GM23338 (cell line): ENCODE measurements around the gene PPP6R1. TPM values are rescaled to one million over a fixed set of nuclear protein-coding genes. Genes with fewer than 3 reads are reported as not detected.

ENCODE experiments used
- ATAC-seq: fragments of 200-7000 bp; cut with Tn5 transposase; 3 replicates; pipeline ENCODE4 v1.9.1; 2020
- DNase-seq: peaks from one replicate; pipeline ENCODE4 v3.0.0-alpha.2; 2015; ENCODE audit warnings: low spot score
- H2AFZ ChIP-seq: fragments of 200-600 bp; sonication (generic); 2 replicates; pipeline ENCODE4 v1.8.0; 2016; ENCODE audit warnings: antibody characterized with exemption, mild to moderate bottlenecking, moderate library complexity
- H3F3A ChIP-seq: fragments of 200-600 bp; sonication (generic); replicated peaks from 2 replicates; pipeline ENCODE4 v1.8.0; 2017; ENCODE audit warnings: antibody characterized with exemption, mixed run types, low read depth
- H3K27ac ChIP-seq: fragments of 200-600 bp; sonication (generic); 2 replicates; pipeline ENCODE4 v1.6.1; 2016; ENCODE audit warnings: low read depth
- H3K27me3 ChIP-seq: fragments of 200-600 bp; sonication (generic); 2 replicates; pipeline ENCODE4 v1.8.0; 2016; ENCODE audit warnings: mild to moderate bottlenecking, mixed run types, moderate library complexity; ENCODE audit not compliant: insufficient read depth
- H3K36me3 ChIP-seq: fragments of 200-600 bp; sonication (generic); 2 replicates; pipeline ENCODE4 v1.8.0; 2016; ENCODE audit warnings: mild to moderate bottlenecking; ENCODE audit not compliant: insufficient read depth
- H3K4me1 ChIP-seq: fragments of 200-600 bp; sonication (generic); 2 replicates; pipeline ENCODE4 v1.8.0; 2016; ENCODE audit warnings: mild to moderate bottlenecking, moderate library complexity; ENCODE audit not compliant: insufficient read depth
- H3K4me2 ChIP-seq: fragments of 200-600 bp; sonication (generic); 2 replicates; pipeline ENCODE4 v1.7.1; 2017; ENCODE audit warnings: mixed run types
- H3K4me3 ChIP-seq: fragments of 200-600 bp; sonication (generic); 2 replicates; pipeline ENCODE4 v1.6.1; 2016; ENCODE audit warnings: mixed run types
- H3K79me2 ChIP-seq: fragments of 200-600 bp; sonication (generic); replicated peaks from 2 replicates; pipeline ENCODE4 v1.8.0; 2017; ENCODE audit warnings: mild to moderate bottlenecking; ENCODE audit not compliant: insufficient read depth
- H3K9me2 ChIP-seq: fragments of 200-600 bp; sonication (generic); 2 replicates; pipeline ENCODE4 v1.8.0; 2017; ENCODE audit not compliant: insufficient read depth
- H4K20me1 ChIP-seq: fragments of 200-600 bp; sonication (generic); replicated peaks from 2 replicates; pipeline ENCODE4 v1.8.0; 2017; ENCODE audit warnings: mild to moderate bottlenecking; ENCODE audit not compliant: insufficient read depth
- H3K27ac Mint-ChIP-seq: 2 replicates; pipeline ENCODE4 v1.8.0; 2020; ENCODE audit warnings: inconsistent platforms, mild to moderate bottlenecking, moderate library complexity, mixed read lengths
- H3K27me3 Mint-ChIP-seq: 3 replicates; pipeline ENCODE4 v1.8.0; 2022; ENCODE audit warnings: low read depth, mild to moderate bottlenecking, moderate library complexity, mixed read lengths, inconsistent platforms; ENCODE audit not compliant: insufficient read depth, poor library complexity
- H3K36me3 Mint-ChIP-seq: 3 replicates; pipeline ENCODE4 v1.8.0; 2021; ENCODE audit warnings: low read depth, mild to moderate bottlenecking, inconsistent platforms, moderate library complexity, mixed read lengths
- H3K4me1 Mint-ChIP-seq: 3 replicates; pipeline ENCODE4 v1.8.0; 2020; ENCODE audit warnings: mild to moderate bottlenecking, inconsistent platforms, mixed read lengths
- H3K4me3 Mint-ChIP-seq: 3 replicates; pipeline ENCODE4 v1.8.0; 2021; ENCODE audit warnings: moderate library complexity, mild to moderate bottlenecking, inconsistent platforms, mixed read lengths
- H3K9me3 Mint-ChIP-seq: 3 replicates; pipeline ENCODE4 v1.8.0; 2020; ENCODE audit warnings: moderate library complexity, mild to moderate bottlenecking, inconsistent platforms, mixed read lengths
- CREB1 ChIP-seq: fragments of 250-450 bp; sonication (Bioruptor Pico); IDR thresholded peaks from 2 replicates; pipeline ENCODE4 v1.5.0; 2020; ENCODE audit warnings: low read depth, mild to moderate bottlenecking, moderate library complexity
- ETS1 ChIP-seq: IDR thresholded peaks from 2 replicates; pipeline ENCODE4 v1.6.1; 2016; ENCODE audit warnings: antibody characterized with exemption
- EZH2phosphoT487 ChIP-seq: fragments of 200-600 bp; sonication (generic); IDR thresholded peaks from one replicate; pipeline ENCODE4 v1.8.1; 2018; ENCODE audit warnings: antibody characterized with exemption; ENCODE audit not compliant: unreplicated experiment
- NANOG ChIP-seq: IDR thresholded peaks from 2 replicates; pipeline ENCODE4 v1.6.1; 2016; ENCODE audit warnings: antibody characterized with exemption, borderline replicate concordance
- POLR2AphosphoS5 ChIP-seq: IDR thresholded peaks from 2 replicates; pipeline ENCODE4 v1.6.1; 2016; ENCODE audit warnings: antibody characterized with exemption, low read depth
- REST ChIP-seq: IDR thresholded peaks from one replicate; pipeline ENCODE4 v1.6.1; 2018; ENCODE audit warnings: antibody characterized with exemption; ENCODE audit not compliant: unreplicated experiment
- ZNF331 ChIP-seq: fragments of 250-450 bp; sonication (Bioruptor Pico); IDR thresholded peaks from 2 replicates; pipeline ENCODE4 v1.5.0; 2020; ENCODE audit warnings: low read depth, mild to moderate bottlenecking, moderate library complexity
- ZNF462 ChIP-seq: fragments of 250-450 bp; sonication (Bioruptor Pico); IDR thresholded peaks from 2 replicates; pipeline ENCODE4 v1.5.0; 2020; ENCODE audit warnings: mild to moderate bottlenecking, moderate library complexity
- polyA plus RNA-seq: library from polyadenylated mRNA; unstranded; fragments of >200 nt; fragmentation: Nextera tagmentation; extraction: Ambion mirVana; gene quantifications from 2 replicates; pipeline ENCODE4 v1.2.1, GENCODE V29; 2016
- total RNA-seq: library from RNA; depleted of rRNA; stranded (reverse); fragments of >200 nt; shearing (Covaris generic); gene quantifications from 2 replicates; pipeline ENCODE4 v1.2.3, GENCODE V29; 2014

The PPP6R1 gene
- total and polyA plus RNA-seq, 2 experiments from 2014 or later: 22.2 to 70.8 TPM

GRCh38 chr19:55188625-55189024 is 70.2 kb downstream of the PPP6R1 start:
- Mint-ChIP-seq H3K4me1 (no peaks in the 10 kb centered on the region), H3K9me3 (no peaks in the 10 kb centered on the region), H3K27ac (no peak overlapping the region), H3K27me3 (peaks cover 11% of the 10 kb centered on the region), H3K36me3 (no peaks in the 10 kb centered on the region), H3K4me3 (no peak overlapping the region)
- Histone ChIP-seq H3K27me3 (no peaks in the 10 kb centered on the region), H3K9me2 (no peaks in the 10 kb centered on the region), H3K4me1 (no peaks in the 10 kb centered on the region), H2AFZ (no peak overlapping the region), H3K4me2 (no peak overlapping the region), H3K27ac (no peak overlapping the region), H3K79me2 (no peaks in the 10 kb centered on the region), H3F3A (no peaks in the 10 kb centered on the region), H3K4me3 (no peak overlapping the region), H3K36me3 (no peaks in the 10 kb centered on the region), H4K20me1 (no peaks in the 10 kb centered on the region)
- TF ChIP-seq REST (no peak), CREB1 (CRISPR knock-in tag) (no peak), EZH2phosphoT487 (no peak)
- DNase-seq (no peak), ATAC-seq (no peak)

GRCh38 chr19:55186080-55186479 is 72.7 kb downstream of the PPP6R1 start:
- Mint-ChIP-seq H3K9me3 (no peaks in the 10 kb centered on the region), H3K4me3 (no peak overlapping the region), H3K27me3 (peaks cover 19% of the 10 kb centered on the region), H3K27ac (no peak overlapping the region), H3K4me1 (no peaks in the 10 kb centered on the region; the same call in 2 of the 3 replicates), H3K36me3 (no peaks in the 10 kb centered on the region)
- no peak overlapping the region for H2AFZ ChIP-seq
- H3K4me2 ChIP-seq: no peak overlapping the region
- H3K79me2 ChIP-seq: no peaks in the 10 kb centered on the region
- no peak overlapping the region for H3K4me3 ChIP-seq
- peaks cover 17% of the 10 kb centered on the region for H3K27me3 ChIP-seq
- no peaks in the 10 kb centered on the region for H4K20me1 ChIP-seq
- H3K9me2 ChIP-seq: no peaks in the 10 kb centered on the region
- DNase-seq (no peak), ATAC-seq (no peak)
- no peaks in the 10 kb centered on the region for H3K36me3 ChIP-seq
- H3K4me1 ChIP-seq: no peaks in the 10 kb centered on the region
- H3F3A ChIP-seq: no peaks in the 10 kb centered on the region
- H3K27ac ChIP-seq: no peak overlapping the region
- TF ChIP-seq NANOG: no peak
- TF ChIP-seq ETS1: no peak
- TF ChIP-seq REST: no peak
- no peak for TF ChIP-seq ZNF331 (CRISPR knock-in tag)
- no peak for TF ChIP-seq POLR2AphosphoS5
- no peak for TF ChIP-seq ZNF462 (CRISPR knock-in tag)
